SK-N-SH (cell line): Measurements from ENCODE around the gene CFTR. TPM values are rescaled to one million over a fixed set of nuclear protein-coding genes. Genes with fewer than 3 reads are reported as not detected.

Source experiments
- CTCF ChIA-PET: fragments of 300-600, 350-600 bp; formaldehyde crosslinking; extraction: SDS; loops from one replicate; lab custom pipeline; 2021; lab: Yijun Ruan, JAX
- POLR2A ChIA-PET: fragments of 350-600 bp; sonication (Branson Sonifier 250); formaldehyde crosslinking; extraction: SDS; loops from one replicate; lab custom pipeline; 2020; ENCODE audit warnings: antibody characterized with exemption, inconsistent platforms; lab: Yijun Ruan, JAX
- DNase-seq: peaks from one replicate; pipeline ENCODE4 v3.0.0; 2012
- H2AFZ ChIP-seq: fragments of 200-600 bp; sonication (generic); 2 replicates; pipeline ENCODE4 v1.8.1; 2016; ENCODE audit warnings: antibody characterized with exemption, mild to moderate bottlenecking, low read depth
- H3F3A ChIP-seq: fragments of 200-600 bp; sonication (generic); replicated peaks from 2 replicates; pipeline ENCODE3; 2016; ENCODE audit warnings: antibody characterized with exemption, mild to moderate bottlenecking; ENCODE audit not compliant: insufficient read depth
- H3K27ac ChIP-seq, 2 experiments: fragments of 200-500 bp in 1 of 2; fragments of 200-600 bp in 1 of 2; sonication (Bioruptor generic) in 1 of 2; sonication (generic), shearing (Covaris generic) in 1 of 2; 2 replicates each; pipeline versions ENCODE4 v1.5.1 to v1.6.1; 2014 to 2016; ENCODE audit warnings: low read depth in 2 of 2, inconsistent platforms in 1 of 2, low read length in 1 of 2, mild to moderate bottlenecking in 1 of 2, mixed read lengths in 1 of 2
- H3K27me3 ChIP-seq: fragments of 200-600 bp; sonication (generic), shearing (Covaris generic); 2 replicates; pipeline ENCODE4 v1.6.1; 2016; ENCODE audit warnings: mixed run types; ENCODE audit not compliant: insufficient read depth
- H3K36me3 ChIP-seq, 2 experiments: fragments of 200-500 bp in 1 of 2; fragments of 200-600 bp in 1 of 2; sonication (Bioruptor generic) in 1 of 2; sonication (generic) in 1 of 2; replicated peaks in 1 of 2; 2 replicates each; pipeline versions ENCODE3 to v1.5.1; 2014 to 2016; ENCODE audit warnings: low read length in 1 of 2, mild to moderate bottlenecking in 1 of 2; ENCODE audit not compliant: insufficient read depth in 2 of 2, control insufficient read depth in 1 of 2
- H3K4me1 ChIP-seq, 2 experiments: fragments of 200-500 bp in 1 of 2; fragments of 200-600 bp in 1 of 2; sonication (Bioruptor generic) in 1 of 2; sonication (generic), shearing (Covaris generic) in 1 of 2; 2 replicates each; pipeline versions ENCODE4 v1.5.1 to v1.6.1; 2014 to 2016; ENCODE audit warnings: low read depth in 1 of 2, low read length in 1 of 2, mixed run types in 1 of 2; ENCODE audit not compliant: insufficient read depth in 2 of 2, control insufficient read depth in 1 of 2
- H3K4me2 ChIP-seq: fragments of 200-600 bp; sonication (generic), shearing (Covaris generic); 2 replicates; pipeline ENCODE4 v1.6.1; 2017; ENCODE audit warnings: mixed run types
- H3K4me3 ChIP-seq, 2 experiments: fragments of 200-500 bp in 1 of 2; fragments of 200-600 bp in 1 of 2; sonication (Bioruptor generic) in 1 of 2; sonication (generic), shearing (Covaris generic) in 1 of 2; 2 replicates each; pipeline versions ENCODE4 v1.5.1 to v1.8.1; 2014 to 2016; ENCODE audit warnings: low read depth in 2 of 2, inconsistent platforms in 1 of 2, low read length in 1 of 2, mild to moderate bottlenecking in 1 of 2, mixed read lengths in 1 of 2, moderate library complexity in 1 of 2
- H3K79me2 ChIP-seq: fragments of 200-600 bp; sonication (generic); 2 replicates; pipeline ENCODE4 v1.8.1; 2017; ENCODE audit warnings: mild to moderate bottlenecking; ENCODE audit not compliant: insufficient read depth
- H3K9ac ChIP-seq: fragments of 200-600 bp; sonication (generic); 2 replicates; pipeline ENCODE4 v1.6.1; 2017; ENCODE audit warnings: mixed run types
- H3K9me2 ChIP-seq: fragments of 200-600 bp; sonication (generic); 2 replicates; pipeline ENCODE4 v1.6.1; 2017; ENCODE audit warnings: mixed run types
- H3K9me3 ChIP-seq: fragments of 200-600 bp; sonication (generic); 2 replicates; pipeline ENCODE4 v1.6.1; 2017; ENCODE audit warnings: mixed run types, mild to moderate bottlenecking, moderate library complexity
- H4K20me1 ChIP-seq: fragments of 200-600 bp; sonication (generic); 2 replicates; pipeline ENCODE4 v1.6.1; 2017; ENCODE audit warnings: mild to moderate bottlenecking, mixed run types; ENCODE audit not compliant: insufficient read depth
- CHD2 ChIP-seq: fragments of 150-350 bp; IDR thresholded peaks from 2 replicates; pipeline ENCODE4 v1.6.1; 2018; ENCODE audit warnings: low read length; ENCODE audit not compliant: partially characterized antibody
- ELF1 ChIP-seq: IDR thresholded peaks from 2 replicates; pipeline ENCODE4 v1.4.0; 2012
- FOSL2 ChIP-seq: IDR thresholded peaks from 2 replicates; pipeline ENCODE4 v1.4.0; 2012; ENCODE audit warnings: low read depth, mild to moderate bottlenecking, moderate library complexity, borderline replicate concordance
- GATA2 ChIP-seq: sonication (generic); formaldehyde crosslinking; IDR thresholded peaks from 2 replicates; pipeline ENCODE4 v1.5.0; 2020; ENCODE audit warnings: mild to moderate bottlenecking, missing genetic modification reagents
- POLR2AphosphoS5 ChIP-seq: IDR thresholded peaks from 2 replicates; pipeline ENCODE4 v1.6.1; 2012; ENCODE audit warnings: low read depth, low read length
- SIN3A ChIP-seq: IDR thresholded peaks from 2 replicates; pipeline ENCODE4 v1.6.1; 2012; ENCODE audit warnings: low read depth, mild to moderate bottlenecking, low read length, moderate library complexity, borderline replicate concordance
- WGBS: methylation state at CpG from one replicate; pipeline ENCODE4 v1.1.6; 2017; ENCODE audit warnings: low lambda C conversion rate; 5-methylcytosine and 5-hydroxymethylcytosine counted together
- polyA plus RNA-seq, 3 experiments: library from polyadenylated mRNA; depleted of rRNA; stranded (reverse); fragments of >200 nt; gene quantifications; 2 replicates each; pipeline ENCODE4 v1.2.3, GENCODE V29; 2012
- TF ChIP-seq, protein P1 (sequence below): fragments of 150-350 bp; IDR thresholded peaks from 2 replicates; pipeline ENCODE4 v1.6.1; 2016; ENCODE audit warnings: mild to moderate bottlenecking, low read depth, low read length
- TF ChIP-seq, protein P2 (sequence below): IDR thresholded peaks from 2 replicates; pipeline ENCODE4 v1.4.0; 2012; ENCODE audit warnings: low read depth
- TF ChIP-seq, protein P3 (sequence below): fragments of 200-600 bp; sonication (generic); IDR thresholded peaks from 2 replicates; pipeline ENCODE4 v1.6.1; 2017; ENCODE audit warnings: antibody characterized with exemption, mild to moderate bottlenecking, moderate library complexity

Gene CFTR
- polyA plus RNA-seq, 1 of the 3 experiments (the other 2 are of a cell fraction): not detected

DNA sequence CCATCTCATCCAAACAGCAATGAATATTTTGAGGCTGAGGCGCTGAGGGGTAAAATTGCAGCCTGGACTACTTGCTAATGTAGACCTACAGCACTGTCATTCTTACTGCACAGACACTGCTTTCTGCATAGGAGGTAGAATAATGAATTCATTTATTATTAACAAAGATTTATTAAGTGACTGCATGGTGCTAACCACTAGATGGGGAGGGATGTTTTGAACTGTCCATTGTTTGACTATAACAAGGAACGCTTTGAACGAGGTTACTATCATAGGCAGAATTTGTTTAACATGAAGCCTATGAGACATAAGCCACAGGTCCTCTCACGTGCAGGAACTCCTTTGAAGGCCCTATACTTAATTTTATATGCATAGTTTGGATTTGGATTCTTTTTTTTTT, 143.8 kb downstream of the CFTR start:
- TF ChIP-seq FOSL2: no peak
- no peak for TF ChIP-seq CHD2
- no peak for TF ChIP-seq GATA2 (CRISPR knock-in tag)
- TF ChIP-seq, protein P1, sequence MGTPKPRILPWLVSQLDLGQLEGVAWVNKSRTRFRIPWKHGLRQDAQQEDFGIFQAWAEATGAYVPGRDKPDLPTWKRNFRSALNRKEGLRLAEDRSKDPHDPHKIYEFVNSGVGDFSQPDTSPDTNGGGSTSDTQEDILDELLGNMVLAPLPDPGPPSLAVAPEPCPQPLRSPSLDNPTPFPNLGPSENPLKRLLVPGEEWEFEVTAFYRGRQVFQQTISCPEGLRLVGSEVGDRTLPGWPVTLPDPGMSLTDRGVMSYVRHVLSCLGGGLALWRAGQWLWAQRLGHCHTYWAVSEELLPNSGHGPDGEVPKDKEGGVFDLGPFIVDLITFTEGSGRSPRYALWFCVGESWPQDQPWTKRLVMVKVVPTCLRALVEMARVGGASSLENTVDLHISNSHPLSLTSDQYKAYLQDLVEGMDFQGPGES: no peak
- TF ChIP-seq, all 33 proteins: peak for 0
- WGBS: 14% methylated on average over 4 of the region's 4 CpGs
- no peaks in the 10 kb centered on the region for H4K20me1 ChIP-seq

DNA sequence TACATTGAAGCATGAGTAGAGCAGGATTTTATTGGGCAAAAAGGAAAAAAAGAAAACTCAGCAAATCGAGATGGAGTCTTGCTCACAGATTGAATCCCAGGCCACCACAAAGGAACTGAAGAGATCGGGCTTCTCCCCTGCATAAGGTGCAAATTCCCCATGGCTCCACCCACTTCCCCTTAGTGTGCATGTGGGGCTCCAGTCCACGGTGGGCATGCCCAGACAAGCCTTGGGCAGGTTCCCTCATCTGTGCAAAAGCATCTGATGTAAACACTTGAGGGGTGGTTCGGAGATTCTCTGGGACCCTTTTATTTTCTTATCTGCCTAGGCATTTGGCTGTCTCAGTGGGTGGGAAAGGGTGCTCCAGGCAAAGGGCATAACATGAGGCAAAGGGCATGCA, 150.7 kb downstream of the CFTR start:
- WGBS: 4% methylated on average over 4 of the region's 4 CpGs
- H3K4me2 ChIP-seq: no peak overlapping the region
- DNase-seq: no peak
- no peak overlapping the region for H3K4me3 ChIP-seq
- H2AFZ ChIP-seq: peak overlapping the region; percentile 29
- H3F3A ChIP-seq: peaks cover 4% of the 10 kb centered on the region
- H3K9me2 ChIP-seq: no peaks in the 10 kb centered on the region
- no peaks in the 10 kb centered on the region; the same call in 1 of the 2 replicates for H3K27me3 ChIP-seq
- H3K9ac ChIP-seq: no peak overlapping the region
- no peaks in the 10 kb centered on the region for H3K36me3 ChIP-seq
- H3K79me2 ChIP-seq: no peaks in the 10 kb centered on the region
- no peaks in the 10 kb centered on the region; a peak in 1 of 4 replicates for H3K4me1 ChIP-seq
- ChIA-PET CTCF (interaction anchor here (0.8 kb wide), 1 partner anchor 265 kb away, joined by 3 read pairs; no protein-coding TSS in a partner anchor), POLR2A (no interaction called here)
- H3K27ac ChIP-seq: no peak overlapping the region
- TF ChIP-seq POLR2AphosphoS5: no peak
- no peak for TF ChIP-seq SIN3A
- no peak for TF ChIP-seq CHD2
- TF ChIP-seq, protein P2, sequence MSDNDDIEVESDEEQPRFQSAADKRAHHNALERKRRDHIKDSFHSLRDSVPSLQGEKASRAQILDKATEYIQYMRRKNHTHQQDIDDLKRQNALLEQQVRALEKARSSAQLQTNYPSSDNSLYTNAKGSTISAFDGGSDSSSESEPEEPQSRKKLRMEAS: no peak
- no peak for TF ChIP-seq ELF1
- TF ChIP-seq, protein P3, sequence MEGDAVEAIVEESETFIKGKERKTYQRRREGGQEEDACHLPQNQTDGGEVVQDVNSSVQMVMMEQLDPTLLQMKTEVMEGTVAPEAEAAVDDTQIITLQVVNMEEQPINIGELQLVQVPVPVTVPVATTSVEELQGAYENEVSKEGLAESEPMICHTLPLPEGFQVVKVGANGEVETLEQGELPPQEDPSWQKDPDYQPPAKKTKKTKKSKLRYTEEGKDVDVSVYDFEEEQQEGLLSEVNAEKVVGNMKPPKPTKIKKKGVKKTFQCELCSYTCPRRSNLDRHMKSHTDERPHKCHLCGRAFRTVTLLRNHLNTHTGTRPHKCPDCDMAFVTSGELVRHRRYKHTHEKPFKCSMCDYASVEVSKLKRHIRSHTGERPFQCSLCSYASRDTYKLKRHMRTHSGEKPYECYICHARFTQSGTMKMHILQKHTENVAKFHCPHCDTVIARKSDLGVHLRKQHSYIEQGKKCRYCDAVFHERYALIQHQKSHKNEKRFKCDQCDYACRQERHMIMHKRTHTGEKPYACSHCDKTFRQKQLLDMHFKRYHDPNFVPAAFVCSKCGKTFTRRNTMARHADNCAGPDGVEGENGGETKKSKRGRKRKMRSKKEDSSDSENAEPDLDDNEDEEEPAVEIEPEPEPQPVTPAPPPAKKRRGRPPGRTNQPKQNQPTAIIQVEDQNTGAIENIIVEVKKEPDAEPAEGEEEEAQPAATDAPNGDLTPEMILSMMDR: no peak
- TF ChIP-seq FOSL2: no peak
- TF ChIP-seq, all 33 proteins: peak for 0
- no peaks in the 10 kb centered on the region for H3K9me3 ChIP-seq
- no peaks in the 10 kb centered on the region for H4K20me1 ChIP-seq

More for the DNA sequence above, 143.8 kb downstream of the CFTR start:
- Histone ChIP-seq H3K4me2 (no peak overlapping the region), H3F3A (no peaks in the 10 kb centered on the region), H3K4me1 (no peaks in the 10 kb centered on the region), H3K4me3 (no peak overlapping the region), H3K27me3 (no peaks in the 10 kb centered on the region; the same call in 1 of the 2 replicates), H3K79me2 (no peaks in the 10 kb centered on the region), H3K9ac (no peak overlapping the region), H3K36me3 (no peaks in the 10 kb centered on the region), H3K9me2 (no peaks in the 10 kb centered on the region), H2AFZ (no peak overlapping the region), H3K9me3 (no peaks in the 10 kb centered on the region), H3K27ac (no peak overlapping the region)
- DNase-seq: no peak
- POLR2A ChIA-PET: no interaction called here
- CTCF ChIA-PET: no interaction called here
